DOHH2 (cell line): ENCODE measurements around the gene SLC25A11.

Source experiments
- CTCF ChIP-seq: fragments of 200-600 bp; sonication (generic); IDR thresholded peaks from one replicate; pipeline ENCODE4 v1.5.1; 2014; ENCODE audit warnings: antibody characterized with exemption, mild to moderate bottlenecking, low read depth, low read length; ENCODE audit not compliant: poor library complexity, severe bottlenecking
- EZH2phosphoT487 ChIP-seq: fragments of 200-600 bp; sonication (generic); IDR thresholded peaks from 2 replicates; pipeline ENCODE4 v1.6.1; 2017; ENCODE audit warnings: borderline replicate concordance, mild to moderate bottlenecking, antibody characterized with exemption, low read length, moderate library complexity, mixed read lengths

- TF ChIP-seq CTCF (peak; percentile 72), EZH2phosphoT487 (no peak)
Measured at GRCh38 chr17:4908711-4909496, 30.9 kb downstream of the SLC25A11 start.
